HepG2 (cell line): ENCODE results near the gene CARD19. TPM values are rescaled to one million over a fixed set of nuclear protein-coding genes. Genes with fewer than 3 reads are reported as not detected.

ENCODE experiments used
- BHLHE40 ChIP-seq: IDR thresholded peaks from 2 replicates; pipeline ENCODE4 v1.6.1; 2011; ENCODE audit warnings: low read length, improper control_type of control experiment
- ESRRA ChIP-seq: sonication (generic); formaldehyde crosslinking; IDR thresholded peaks from 2 replicates; pipeline ENCODE4 v1.5.1; 2020; ENCODE audit warnings: mild to moderate bottlenecking, low read depth, missing genetic modification reagents
- NR2F1 ChIP-seq, 2 experiments: fragments of 450-650 bp in 1 of 2; formaldehyde crosslinking in 1 of 2; IDR thresholded peaks; 2 replicates each; pipeline versions ENCODE4 v1.5.0 to v1.6.1; 2016 to 2020; ENCODE audit warnings: mild to moderate bottlenecking in 1 of 2, missing compliant biosample characterization in 1 of 2, missing genetic modification reagents in 1 of 2, moderate library complexity in 1 of 2
- THAP7 ChIP-seq: sonication (generic); formaldehyde crosslinking; IDR thresholded peaks from 2 replicates; pipeline ENCODE4 v1.8.1; 2023; ENCODE audit warnings: mild to moderate bottlenecking, missing genetic modification reagents
- TP53 ChIP-seq: sonication (generic); formaldehyde crosslinking; conservative IDR thresholded peaks from 2 replicates; pipeline ENCODE4 v1.4.0; 2020; ENCODE audit warnings: missing genetic modification reagents
- ZFX ChIP-seq: sonication (generic); formaldehyde crosslinking; IDR thresholded peaks from 2 replicates; pipeline ENCODE4 v1.4.0; 2020; ENCODE audit warnings: mild to moderate bottlenecking, low read depth, missing genetic modification reagents, moderate library complexity
- ZFY ChIP-seq: sonication (generic); formaldehyde crosslinking; IDR thresholded peaks from 2 replicates; pipeline ENCODE4 v1.4.0; 2020; ENCODE audit warnings: missing genetic modification reagents
- ZNF232 ChIP-seq: sonication (generic); formaldehyde crosslinking; IDR thresholded peaks from 2 replicates; pipeline ENCODE4 v1.4.0; 2020; ENCODE audit warnings: missing genetic modification reagents, borderline replicate concordance
- polyA plus RNA-seq, 8 experiments: library from polyadenylated mRNA; depleted of rRNA in 3 of 8; stranded (reverse) in 7 of 8; unstranded in 1 of 8; fragments of >200 nt; fragmentation: Illumina TruSeq in 4 of 8; extraction: Trizol in 4 of 8; gene quantifications; 2 replicates each; pipeline versions ENCODE4 v1.2.1 to v1.2.3, GENCODE V29; 2011 to 2016; ENCODE audit warnings: low read depth in 4 of 8, missing spikeins in 1 of 8, mixed read lengths in 1 of 8; ENCODE audit not compliant: insufficient read depth in 1 of 8
- total RNA-seq, 5 experiments: library from RNA; depleted of rRNA; stranded (reverse); fragments of >200 nt; fragmentation: Illumina TruSeq; extraction: Trizol; gene quantifications; 2 replicates each; pipeline ENCODE4 v1.2.3, GENCODE V29; 2016; ENCODE audit warnings: low read depth in 1 of 5
- TF ChIP-seq, protein P1 (sequence below): sonication (generic); formaldehyde crosslinking; IDR thresholded peaks from 2 replicates; pipeline ENCODE4 v1.4.0; 2020; ENCODE audit warnings: missing genetic modification reagents

The CARD19 gene
- total and polyA plus RNA-seq, 2 of the 13 experiments (the other 11 are each of a cell fraction or from before 2014, with no cell fraction given): 18.4 to 47.2 TPM

DNA sequence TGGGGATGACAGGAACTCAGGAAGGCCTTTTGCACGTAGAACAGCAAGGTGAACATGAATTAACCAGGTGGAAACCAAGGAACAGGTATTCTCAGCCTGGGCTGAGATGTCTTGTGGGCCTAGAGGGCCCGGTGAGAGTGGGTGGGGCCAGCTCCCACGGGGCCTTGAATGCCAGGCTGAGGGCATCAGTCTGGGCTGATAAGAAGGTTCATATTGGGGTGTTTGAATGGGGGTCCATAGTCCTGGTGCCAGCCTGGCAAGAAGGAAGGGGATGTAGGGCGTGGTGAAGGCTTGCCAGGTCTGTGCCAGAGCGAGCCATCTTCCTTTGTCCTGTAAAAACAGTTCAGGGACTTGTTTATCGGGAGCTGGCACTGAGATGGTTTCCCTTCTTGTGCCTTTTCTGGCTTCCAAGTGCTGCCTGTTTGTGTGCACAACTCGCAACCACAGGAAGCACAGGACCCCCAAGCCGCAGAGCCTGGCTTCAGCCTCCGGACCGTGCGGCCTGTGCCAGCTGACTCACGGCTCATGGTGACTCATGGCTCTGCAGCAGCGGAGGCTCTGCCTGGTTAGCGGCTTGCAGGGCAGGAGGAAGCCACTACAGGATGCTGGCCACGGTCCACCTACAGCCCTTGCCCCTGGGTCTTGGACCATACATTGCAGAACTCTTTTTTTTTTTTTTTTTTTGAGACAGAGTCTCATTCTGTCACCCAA lies 2.4 kb downstream of the CARD19 start (continued):
- TF ChIP-seq, protein P1, sequence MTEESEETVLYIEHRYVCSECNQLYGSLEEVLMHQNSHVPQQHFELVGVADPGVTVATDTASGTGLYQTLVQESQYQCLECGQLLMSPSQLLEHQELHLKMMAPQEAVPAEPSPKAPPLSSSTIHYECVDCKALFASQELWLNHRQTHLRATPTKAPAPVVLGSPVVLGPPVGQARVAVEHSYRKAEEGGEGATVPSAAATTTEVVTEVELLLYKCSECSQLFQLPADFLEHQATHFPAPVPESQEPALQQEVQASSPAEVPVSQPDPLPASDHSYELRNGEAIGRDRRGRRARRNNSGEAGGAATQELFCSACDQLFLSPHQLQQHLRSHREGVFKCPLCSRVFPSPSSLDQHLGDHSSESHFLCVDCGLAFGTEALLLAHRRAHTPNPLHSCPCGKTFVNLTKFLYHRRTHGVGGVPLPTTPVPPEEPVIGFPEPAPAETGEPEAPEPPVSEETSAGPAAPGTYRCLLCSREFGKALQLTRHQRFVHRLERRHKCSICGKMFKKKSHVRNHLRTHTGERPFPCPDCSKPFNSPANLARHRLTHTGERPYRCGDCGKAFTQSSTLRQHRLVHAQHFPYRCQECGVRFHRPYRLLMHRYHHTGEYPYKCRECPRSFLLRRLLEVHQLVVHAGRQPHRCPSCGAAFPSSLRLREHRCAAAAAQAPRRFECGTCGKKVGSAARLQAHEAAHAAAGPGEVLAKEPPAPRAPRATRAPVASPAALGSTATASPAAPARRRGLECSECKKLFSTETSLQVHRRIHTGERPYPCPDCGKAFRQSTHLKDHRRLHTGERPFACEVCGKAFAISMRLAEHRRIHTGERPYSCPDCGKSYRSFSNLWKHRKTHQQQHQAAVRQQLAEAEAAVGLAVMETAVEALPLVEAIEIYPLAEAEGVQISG: peak; percentile 32; the same call in 1 of the 2 replicates
- TF ChIP-seq TP53 (CRISPR knock-in tag) (no peak), ZFY (0 out of 2 replicates have a peak, but pooled peaks have one; percentile 38), THAP7 (no peak), NR2F1 (CRISPR knock-in tag; IDR thresholded peaks at IDR 0.05) (no peak), ZNF232 (0 out of 2 replicates have a peak, but pooled peaks have one; percentile 25), ZFX (CRISPR knock-in tag) (peak; percentile 44; the same call in 1 of the 2 replicates), BHLHE40 (peak; percentile 54; the same call in 1 of the 2 replicates), ESRRA (CRISPR knock-in tag) (no peak)
